ENCODE results near the gene TET3.

GRCh38 chr2:73977466-73977865 is 7.2 kb upstream of the TET3 start:
- TF ChIP-seq CTCF (IDR thresholded peaks at IDR 0.05) (no peak), POLR2A (IDR thresholded peaks at IDR 0.05) (no peak)

Data from testis (tissue), 2 donors.